ENCODE data around the gene LIN52. TPM values are rescaled to one million over a fixed set of nuclear protein-coding genes. Genes with fewer than 3 reads are reported as not detected.

Gene LIN52
- total RNA-seq (2022; extraction: Qiagen RNA extraction; ENCODE audit: low read depth) = 3.0 to 5.7 TPM (median 4.8 TPM) in 5 replicates

GRCh38 chr14:74084277-74085046, at the start of gene LIN52, which contains the start of gene ALDH6A1:
TSS of gene LIN52 (plus strand) at chr14:74084956. CDS start at chr14:74084975, 19 bp downstream.
TSS of gene ALDH6A1 (minus strand) at chr14:74084453. CDS start at chr14:74084394, 59 bp downstream.

DNA sequence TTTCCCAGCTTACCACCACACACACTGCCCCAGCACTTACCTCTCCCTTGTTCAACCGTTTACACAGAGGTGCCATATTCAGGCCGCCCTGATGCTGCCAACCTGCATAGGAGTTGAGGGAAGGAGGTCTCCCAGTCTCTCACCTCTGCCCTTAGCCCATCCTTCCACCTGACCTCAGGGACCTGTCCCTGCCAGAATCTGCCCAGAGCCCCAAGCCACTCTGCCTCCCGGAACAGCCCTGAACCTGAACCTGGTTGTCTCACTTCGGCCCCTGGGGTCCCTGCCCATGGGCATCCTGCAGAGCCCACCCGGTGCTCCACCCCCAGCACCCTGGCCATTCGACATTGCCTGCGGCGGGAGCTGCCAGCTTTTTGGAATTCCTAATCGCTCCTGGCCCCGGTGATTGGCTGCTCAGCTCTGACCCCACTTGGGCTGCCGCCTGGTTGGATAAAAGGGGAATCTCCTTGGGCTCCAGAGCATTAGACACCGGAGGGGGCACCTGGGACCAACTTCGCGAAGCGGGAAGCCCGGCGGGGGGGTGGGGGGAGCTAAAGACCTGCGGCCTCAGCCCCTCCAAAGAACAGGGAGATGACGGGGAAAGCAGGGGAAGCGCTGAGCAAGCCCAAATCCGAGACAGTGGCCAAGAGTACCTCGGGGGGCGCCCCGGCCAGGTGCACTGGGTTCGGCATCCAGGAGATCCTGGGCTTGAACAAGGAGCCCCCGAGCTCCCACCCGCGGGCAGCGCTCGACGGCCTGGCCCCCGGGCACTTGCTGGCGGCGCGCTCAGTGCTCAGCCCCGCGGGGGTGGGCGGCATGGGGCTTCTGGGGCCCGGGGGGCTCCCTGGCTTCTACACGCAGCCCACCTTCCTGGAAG, 154.5 kb downstream of the LIN52 start, which contains the start of gene VSX2:
TSS of gene VSX2 (plus strand) at position 476 of the 874 bp plus-strand sequence. CDS start at position 589, 113 bp downstream.

Other genes starting within 250 kb of the LIN52 start
- 8.0 to 12.6 TPM (median 8.7 TPM) in 5 replicates for gene PTGR2, start 233.1 kb upstream of the LIN52 start, total RNA-seq (2022; extraction: Qiagen RNA extraction; ENCODE audit: low read depth)
- gene ZNF410, start 198.1 kb upstream of the LIN52 start, total RNA-seq (2022; extraction: Qiagen RNA extraction; ENCODE audit: low read depth) = 42.3 to 57.3 TPM (median 44.2 TPM) in 5 replicates
- gene FAM161B, start 134.9 kb upstream of the LIN52 start, total RNA-seq (2022; extraction: Qiagen RNA extraction; ENCODE audit: low read depth) = 1.3 to 2.4 TPM (median 1.9 TPM) in 5 replicates
- 20.7 to 32.4 TPM (median 26.5 TPM) in 5 replicates for gene COQ6, start 134.7 kb upstream of the LIN52 start, total RNA-seq (2022; extraction: Qiagen RNA extraction; ENCODE audit: low read depth)
- gene ENTPD5, start 65.7 kb upstream of the LIN52 start, total RNA-seq (2022; extraction: Qiagen RNA extraction; ENCODE audit: low read depth) = 5.9 to 7.6 TPM (median 6.5 TPM) in 5 replicates
- gene BBOF1, start 65.6 kb upstream of the LIN52 start, total RNA-seq (2022; extraction: Qiagen RNA extraction; ENCODE audit: low read depth) = 3.5 to 8.7 TPM (median 4.0 TPM) in 5 replicates
- gene ALDH6A1, start 503 bp upstream of the LIN52 start, total RNA-seq (2022; extraction: Qiagen RNA extraction; ENCODE audit: low read depth) = 1.6 to 2.4 TPM (median 2.1 TPM) in 5 replicates
- gene VSX2, start 154.5 kb downstream of the LIN52 start, total RNA-seq (2022; extraction: Qiagen RNA extraction; ENCODE audit: low read depth) = not detected in 5 replicates
- 23.6 to 39.5 TPM (median 33.9 TPM) in 5 replicates for gene ABCD4, start 218.0 kb downstream of the LIN52 start, total RNA-seq (2022; extraction: Qiagen RNA extraction; ENCODE audit: low read depth)

All from A549 treated with ZK216348 at 1 μM for 4 hours (cell line).